ENCODE results near the gene WHAMM.

WHAMM gene

GRCh38 chr15:82835391-82835917 lies 26.0 kb downstream of the WHAMM start (continued):
- TF ChIP-seq HOXD13 (CRISPR knock-in tag; IDR thresholded peaks at IDR 0.05; ENCODE audit: borderline replicate concordance) = no peak

- TF ChIP-seq ZBTB10 (tag by site-specific recombination; IDR thresholded peaks at IDR 0.05) = no peak
- no peak for TF ChIP-seq ZNF112 (tag by site-specific recombination; IDR thresholded peaks at IDR 0.05)
- no peak for TF ChIP-seq ZNF175 (tag by site-specific recombination; IDR thresholded peaks at IDR 0.05)
- TF ChIP-seq ZNF473 (tag by site-specific recombination; IDR thresholded peaks at IDR 0.05) = no peak
- no peak for TF ChIP-seq AEBP2 (tag by site-specific recombination; IDR thresholded peaks at IDR 0.05; ENCODE audit: borderline replicate concordance)
- TF ChIP-seq ZNF416 (tag by site-specific recombination; IDR thresholded peaks at IDR 0.05) = no peak
- no peak for TF ChIP-seq ZNF791 (tag by site-specific recombination; IDR thresholded peaks at IDR 0.05)
- no peak for TF ChIP-seq ZNF433 (tag by site-specific recombination; IDR thresholded peaks at IDR 0.05; ENCODE audit: low read depth)
- TF ChIP-seq ZFP69B (tag by site-specific recombination; IDR thresholded peaks at IDR 0.05) = no peak
- no peak for TF ChIP-seq ZBTB21 (tag by site-specific recombination; IDR thresholded peaks at IDR 0.05)
- no peak for TF ChIP-seq ZNF629 (tag by site-specific recombination; IDR thresholded peaks at IDR 0.05)
- TF ChIP-seq ZSCAN4 (tag by site-specific recombination; IDR thresholded peaks at IDR 0.05) = no peak
- no peak for TF ChIP-seq PRDM6 (tag by site-specific recombination; IDR thresholded peaks at IDR 0.05)
- no peak for TF ChIP-seq ZBTB26 (tag by site-specific recombination; optimal IDR thresholded peaks at IDR 0.05)
- TF ChIP-seq PRDM1 (tag by site-specific recombination; IDR thresholded peaks at IDR 0.05) = no peak
- no peak for TF ChIP-seq ZNF335 (tag by site-specific recombination; conservative IDR thresholded peaks at IDR 0.05)
- no peak for TF ChIP-seq ZNF837 (tag by site-specific recombination; IDR thresholded peaks at IDR 0.05)
- TF ChIP-seq ZNF530 (tag by site-specific recombination; IDR thresholded peaks at IDR 0.05; ENCODE audit: low read depth) = no peak
- no peak for TF ChIP-seq ZSCAN5A (tag by site-specific recombination; IDR thresholded peaks at IDR 0.05)
- TF ChIP-seq ZNF311 (tag by site-specific recombination; IDR thresholded peaks at IDR 0.05; ENCODE audit: borderline replicate concordance) = no peak
- Histone ChIP-seq H3K27ac (ENCODE audit: extremely low read depth, low read depth, low read length) (no peak overlapping the region), H3K36me3 (ENCODE audit: control insufficient read depth in 2 of 2, insufficient read depth in 1 of 2, low read length in 2 of 2) (peaks cover 25 to 60% of the 10 kb centered on the region in 2 experiments), H3K4me1 (ENCODE audit: control insufficient read depth, insufficient read depth, low read length) (no peaks in the 10 kb centered on the region), H3K4me3 (ENCODE audit: low read depth, low read length) (no peak overlapping the region), H3K9me3 (ENCODE audit: control insufficient read depth, insufficient read depth, low read depth, low read length) (no peaks in the 10 kb centered on the region)
- CTCF ChIA-PET = interaction anchor here (0.6 to 3.2 kb wide), 3 partner anchors 11 to 379 kb away, joined by 3 to 20 read pairs (median 6); no protein-coding TSS in a partner anchor
- POLR2A ChIA-PET = interaction anchor here (0.6 kb wide), 1 partner anchor 157 kb away, joined by 3 read pairs; no protein-coding TSS in a partner anchor
These were observed 28.8 kb downstream of the WHAMM start for GRCh38 chr15:82838096-82838735.

All from HEK293 (cell line).